Dendritic cell treated with granulocyte-macrophage colony-stimulating factor and Interleukin-4, amounts not matched to agents 40 ng/mL and 50 ng/mL, for 4 days (primary cell): Measurements from ENCODE around the gene KTN1.

Source experiments
- H3K27ac Mint-ChIP-seq: one replicate; pipeline ENCODE4 v1.8.0; 2022; ENCODE audit warnings: mild to moderate bottlenecking, mixed read lengths
- H3K27me3 Mint-ChIP-seq: one replicate; pipeline ENCODE4 v1.8.0; 2022; ENCODE audit warnings: mild to moderate bottlenecking, mixed read lengths
- H3K36me3 Mint-ChIP-seq: one replicate; pipeline ENCODE4 v1.8.0; 2022; ENCODE audit warnings: low read depth, mixed read lengths
- H3K4me1 Mint-ChIP-seq: one replicate; pipeline ENCODE4 v1.8.0; 2022; ENCODE audit warnings: low read depth, mixed read lengths
- H3K4me3 Mint-ChIP-seq: one replicate; pipeline ENCODE4 v1.8.0; 2022; ENCODE audit warnings: mild to moderate bottlenecking, moderate library complexity, mixed read lengths
- H3K9me3 Mint-ChIP-seq: one replicate; pipeline ENCODE4 v1.8.0; 2022; ENCODE audit warnings: mixed read lengths
- intact Hi-C: fragments of 100-400 bp; cut with micrococcal nuclease; formaldehyde crosslinking; loops from one replicate; pipeline ENCODE4 v1.15.0; 2022

KTN1 gene

DNA sequence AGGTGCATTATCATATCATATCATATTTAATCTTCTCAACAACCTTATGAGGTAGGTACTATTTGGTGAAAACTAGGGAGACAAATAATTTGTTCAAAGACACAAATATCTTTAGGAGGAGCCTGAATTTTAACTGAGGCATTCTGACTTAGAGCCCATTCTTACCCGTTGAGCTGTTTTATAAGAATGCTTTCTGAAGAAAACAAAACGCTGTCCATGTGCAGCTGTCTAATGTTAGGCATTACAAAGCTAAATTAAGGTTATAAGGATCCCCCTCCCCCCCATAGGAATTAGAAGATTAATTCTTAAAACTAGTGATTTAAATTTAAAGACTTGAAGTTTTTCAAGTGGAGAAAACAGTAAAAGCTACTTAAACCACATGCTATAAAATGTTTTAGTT lies 6.4 kb downstream of the KTN1 start:
- intact Hi-C loops = no loop called here
- no peak overlapping the region for H3K4me3 Mint-ChIP-seq
- peaks cover 41% of the 10 kb centered on the region for H3K4me1 Mint-ChIP-seq
- no peaks in the 10 kb centered on the region for H3K9me3 Mint-ChIP-seq
- no peaks in the 10 kb centered on the region for H3K27me3 Mint-ChIP-seq
- H3K36me3 Mint-ChIP-seq = peaks cover 7% of the 10 kb centered on the region
- H3K27ac Mint-ChIP-seq = no peak overlapping the region

DNA sequence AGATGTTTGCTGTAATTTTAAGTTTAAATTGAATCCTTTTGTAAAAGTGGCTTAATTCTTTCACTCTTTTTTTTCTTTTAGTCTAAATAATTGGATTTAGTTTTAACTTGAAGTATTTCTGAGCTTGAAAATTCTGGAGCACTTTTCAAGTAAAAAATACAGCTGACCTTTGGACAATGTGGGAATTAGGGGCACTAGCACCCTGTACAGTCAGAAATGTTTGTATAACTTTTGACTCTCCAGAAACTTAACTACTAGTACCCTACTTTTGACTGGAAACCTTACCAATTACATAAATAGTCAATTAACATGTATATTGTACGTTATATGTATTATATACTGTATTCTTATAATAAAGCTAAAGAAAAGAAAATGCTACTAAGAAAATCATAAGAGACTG lies 7.8 kb downstream of the KTN1 start:
- Mint-ChIP-seq H3K36me3 (peaks cover 15% of the 10 kb centered on the region), H3K4me3 (no peak overlapping the region), H3K9me3 (no peaks in the 10 kb centered on the region), H3K27ac (no peak overlapping the region), H3K27me3 (no peaks in the 10 kb centered on the region), H3K4me1 (peaks cover 49% of the 10 kb centered on the region)
- intact Hi-C loops = no loop called here

DNA sequence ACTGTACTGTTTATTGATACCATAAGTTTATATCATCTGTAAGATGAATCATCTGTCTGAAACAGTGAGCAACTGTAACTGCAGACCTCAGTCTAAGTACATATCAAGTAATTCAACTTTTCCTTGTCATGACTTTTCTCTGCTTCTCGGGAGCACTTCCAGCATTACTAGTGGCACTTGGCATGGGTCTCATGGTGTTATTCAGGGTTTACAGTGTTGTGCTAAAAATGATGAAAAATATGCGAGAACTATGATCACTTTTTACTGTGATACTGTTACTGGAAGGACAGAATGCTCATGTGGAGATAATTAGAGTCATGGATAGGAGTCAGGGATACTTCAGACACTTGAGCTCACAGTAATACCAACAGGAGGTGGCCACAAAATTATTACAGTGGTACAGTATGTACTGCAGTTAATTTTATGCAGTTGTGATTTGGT lies 8.3 kb downstream of the KTN1 start:
- H3K27ac Mint-ChIP-seq = no peak overlapping the region
- peaks cover 15% of the 10 kb centered on the region for H3K36me3 Mint-ChIP-seq
- peaks cover 53% of the 10 kb centered on the region for H3K4me1 Mint-ChIP-seq
- intact Hi-C loops = no loop called here
- H3K4me3 Mint-ChIP-seq = no peak overlapping the region
- H3K27me3 Mint-ChIP-seq = no peaks in the 10 kb centered on the region
- no peaks in the 10 kb centered on the region for H3K9me3 Mint-ChIP-seq

DNA sequence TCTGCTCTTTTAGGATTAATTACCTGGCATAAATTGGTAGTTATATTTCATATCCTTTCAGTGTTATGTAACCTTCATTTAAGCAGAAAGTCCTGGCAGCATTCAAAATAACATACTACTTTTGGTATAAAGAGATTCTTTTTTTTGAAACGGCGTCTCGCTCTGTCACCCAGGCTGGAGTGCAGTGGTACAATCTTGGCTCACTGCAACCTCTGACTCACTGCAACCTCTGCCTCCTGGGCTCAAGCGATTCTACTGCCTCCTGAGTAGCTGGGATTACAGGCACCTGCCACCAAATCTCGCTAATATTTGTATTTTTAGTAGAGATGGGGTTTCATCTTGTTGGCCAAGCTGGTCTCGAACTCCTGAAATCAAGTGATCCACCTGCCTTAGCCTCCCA lies 9.2 kb downstream of the KTN1 start:
- H3K4me1 Mint-ChIP-seq = peaks cover 62% of the 10 kb centered on the region
- no peak overlapping the region for H3K4me3 Mint-ChIP-seq
- intact Hi-C loops = no loop called here
- H3K27me3 Mint-ChIP-seq = no peaks in the 10 kb centered on the region
- peaks cover 15% of the 10 kb centered on the region for H3K36me3 Mint-ChIP-seq
- no peak overlapping the region for H3K27ac Mint-ChIP-seq
- H3K9me3 Mint-ChIP-seq = no peaks in the 10 kb centered on the region

DNA sequence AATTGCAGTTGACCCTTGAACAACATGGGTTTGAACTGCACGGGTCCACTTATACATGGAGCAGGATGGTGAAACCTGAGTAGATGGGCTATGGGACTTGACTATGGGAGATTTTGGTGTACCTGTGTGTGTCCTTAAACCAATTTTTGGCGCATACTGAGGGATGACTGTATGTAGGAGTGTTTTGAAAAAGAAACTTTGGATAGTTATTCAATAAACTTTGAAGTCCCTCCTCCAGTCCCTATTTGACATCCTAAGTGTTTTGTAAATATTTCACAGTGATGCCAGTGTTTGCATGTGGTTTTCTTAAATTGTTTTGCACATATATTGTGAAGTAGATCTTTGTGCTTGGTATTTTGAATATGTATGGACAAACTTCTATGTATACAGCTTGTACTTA lies 12.4 kb downstream of the KTN1 start:
- Mint-ChIP-seq H3K27ac (peak overlapping the region; percentile 5), H3K27me3 (no peaks in the 10 kb centered on the region), H3K36me3 (peaks cover 16% of the 10 kb centered on the region), H3K4me1 (peaks cover 44% of the 10 kb centered on the region), H3K4me3 (no peak overlapping the region), H3K9me3 (no peaks in the 10 kb centered on the region)
- intact Hi-C loops = no loop called here

DNA sequence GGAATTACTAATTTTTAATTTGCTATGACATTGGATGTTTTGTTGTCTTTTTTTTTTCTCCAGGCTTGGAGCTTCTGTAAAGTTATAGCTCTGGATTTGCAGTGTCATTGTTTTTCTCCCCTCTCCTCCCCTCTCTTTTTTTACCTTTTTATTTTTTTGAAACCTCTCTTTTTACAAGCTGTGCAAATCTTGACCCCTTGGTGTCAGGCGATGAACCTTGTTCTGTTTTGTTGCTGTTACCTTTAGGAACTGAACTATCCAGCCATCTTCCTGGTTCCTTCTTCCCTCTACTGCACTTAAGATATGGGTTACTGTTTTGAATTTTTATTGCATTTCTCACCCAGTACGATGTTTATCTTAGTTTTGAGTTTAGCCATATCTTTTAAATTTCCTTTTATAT lies 13.7 kb downstream of the KTN1 start:
- Mint-ChIP-seq H3K36me3 (peaks cover 21% of the 10 kb centered on the region), H3K9me3 (no peaks in the 10 kb centered on the region), H3K4me3 (no peak overlapping the region), H3K27ac (peak overlapping the region; percentile 5), H3K4me1 (peaks cover 36% of the 10 kb centered on the region), H3K27me3 (no peaks in the 10 kb centered on the region)
- intact Hi-C loops = no loop called here

DNA sequence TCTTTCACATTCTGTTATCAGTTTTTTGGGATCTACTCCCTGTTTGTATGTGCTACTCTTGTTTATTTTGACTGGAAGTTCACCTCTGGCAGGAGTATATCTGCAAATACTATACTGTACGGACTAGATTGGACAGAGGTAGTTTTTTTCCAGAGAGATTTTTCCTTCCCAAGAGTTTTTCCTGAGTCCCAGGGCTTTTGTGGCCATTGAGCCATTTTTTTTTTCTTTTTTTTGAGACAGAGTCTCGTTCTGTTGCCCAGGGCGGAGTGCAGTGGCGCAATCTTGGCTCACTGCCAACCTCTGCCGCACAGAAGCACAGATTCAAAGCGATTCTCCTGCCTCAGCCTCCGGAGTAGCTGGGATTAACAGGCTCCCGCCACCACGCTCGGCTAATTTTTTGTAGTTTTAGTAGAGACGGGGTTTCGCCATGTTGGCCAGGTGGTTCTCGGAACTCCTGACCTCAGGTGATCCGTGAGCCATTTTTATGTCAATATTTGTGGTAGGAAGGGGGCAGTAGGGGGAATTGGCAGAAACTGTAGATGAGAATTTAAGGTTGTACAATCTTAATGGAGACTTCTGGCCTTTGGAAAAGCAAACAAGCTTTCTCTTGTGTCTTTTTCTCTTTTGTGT lies 19.4 kb downstream of the KTN1 start:
- intact Hi-C loops = no loop called here
- H3K9me3 Mint-ChIP-seq = no peaks in the 10 kb centered on the region
- no peak overlapping the region for H3K4me3 Mint-ChIP-seq
- H3K36me3 Mint-ChIP-seq = peaks cover 6% of the 10 kb centered on the region
- no peaks in the 10 kb centered on the region for H3K27me3 Mint-ChIP-seq
- no peak overlapping the region for H3K27ac Mint-ChIP-seq
- peaks cover 17% of the 10 kb centered on the region for H3K4me1 Mint-ChIP-seq

DNA sequence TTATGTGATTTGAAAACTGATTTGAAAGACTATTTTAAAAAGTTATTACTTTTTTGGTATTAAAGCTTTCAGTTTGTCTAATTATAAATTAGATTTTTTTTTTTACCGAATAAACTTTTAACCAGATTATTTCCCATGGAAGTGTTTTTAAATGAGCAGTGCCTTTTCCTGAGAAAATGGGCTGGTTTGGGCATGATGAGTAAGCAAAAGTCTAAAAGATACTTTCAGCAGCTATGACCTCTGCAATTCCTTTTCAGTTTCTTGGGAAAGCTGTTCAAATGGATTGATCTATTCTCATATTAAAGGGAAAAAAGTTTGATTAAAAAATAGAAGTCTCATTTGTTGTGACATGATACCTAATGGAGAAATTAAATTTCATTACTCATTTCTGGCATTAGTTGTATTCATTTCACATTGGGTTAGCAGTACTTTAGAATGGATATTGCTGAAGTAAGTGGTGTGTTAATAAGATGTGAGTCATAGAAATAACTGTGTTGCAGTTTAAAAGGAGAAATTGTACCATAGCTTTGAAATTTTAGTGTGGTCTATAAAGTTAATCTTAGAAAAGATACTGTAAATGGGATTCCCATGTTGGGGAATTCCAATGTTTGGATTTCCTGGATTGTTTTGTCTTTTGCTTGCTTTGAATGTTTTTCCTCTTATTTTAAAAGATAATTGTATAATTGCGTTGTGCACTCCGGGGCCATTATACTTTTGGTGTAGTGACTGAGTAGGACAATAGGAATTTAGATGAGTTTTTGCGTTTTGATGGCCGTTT lies 21.0 kb downstream of the KTN1 start:
- intact Hi-C loops = no loop called here

DNA sequence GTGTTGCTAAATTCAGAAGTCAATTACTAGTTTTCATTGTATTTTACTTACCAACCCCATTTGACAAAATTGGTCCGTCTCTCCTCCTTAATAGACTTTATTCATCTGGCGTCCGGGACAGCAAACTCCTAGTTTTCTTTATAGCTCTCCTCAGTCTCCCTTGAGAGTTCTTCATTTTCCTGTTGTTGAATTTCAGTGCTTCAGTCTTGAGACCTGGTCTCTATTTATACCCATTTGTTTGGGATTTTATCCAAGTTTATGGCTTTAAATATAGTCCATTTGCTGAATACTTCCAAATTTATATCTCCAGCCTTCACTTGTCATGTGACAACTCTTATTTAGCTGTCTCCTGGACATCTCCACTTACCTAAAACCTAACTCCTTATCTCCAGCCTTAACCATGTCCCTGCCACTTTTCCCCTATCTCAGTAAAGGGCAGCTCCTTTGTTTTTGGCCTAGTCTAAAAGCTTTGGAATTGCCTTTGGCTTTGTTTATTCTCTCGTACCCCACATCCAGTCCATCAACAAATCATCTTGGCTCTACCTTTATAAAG lies 23.5 kb downstream of the KTN1 start:
- H3K4me1 Mint-ChIP-seq = peaks cover 28% of the 10 kb centered on the region

More for the DNA sequence above, 21.0 kb downstream of the KTN1 start:
- Mint-ChIP-seq H3K4me3 (no peak overlapping the region), H3K4me1 (peaks cover 17% of the 10 kb centered on the region), H3K27ac (peak overlapping the region; percentile 61), H3K27me3 (no peaks in the 10 kb centered on the region), H3K9me3 (no peaks in the 10 kb centered on the region), H3K36me3 (peaks cover 6% of the 10 kb centered on the region)

DNA sequence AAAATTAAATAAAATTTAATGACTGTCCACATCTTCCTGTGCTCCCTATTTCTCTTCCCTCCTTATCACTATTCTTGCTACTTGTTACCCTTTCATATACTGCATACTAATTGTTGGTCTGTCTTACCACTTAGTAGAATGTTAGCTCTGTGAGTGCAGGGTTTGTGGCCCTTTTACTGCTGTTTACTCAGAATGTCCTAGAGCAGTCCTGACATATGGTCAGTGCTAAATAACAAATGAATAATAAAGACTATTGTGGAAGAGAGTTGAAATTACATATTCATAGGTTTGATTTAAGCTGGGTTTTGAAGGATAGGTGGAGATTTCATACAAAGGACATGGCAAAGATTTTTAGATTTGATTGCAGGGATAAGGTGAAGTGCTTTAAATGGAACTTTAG lies 24.5 kb downstream of the KTN1 start:
- Mint-ChIP-seq H3K27me3 (no peaks in the 10 kb centered on the region), H3K27ac (no peak overlapping the region), H3K4me3 (no peak overlapping the region), H3K9me3 (no peaks in the 10 kb centered on the region), H3K4me1 (peaks cover 26% of the 10 kb centered on the region), H3K36me3 (peaks cover 7% of the 10 kb centered on the region)
- intact Hi-C loops = no loop called here

More for the DNA sequence above, 23.5 kb downstream of the KTN1 start:
- H3K9me3 Mint-ChIP-seq = no peaks in the 10 kb centered on the region
- no peaks in the 10 kb centered on the region for H3K27me3 Mint-ChIP-seq
- H3K4me3 Mint-ChIP-seq = no peak overlapping the region
- intact Hi-C loops = no loop called here
- H3K36me3 Mint-ChIP-seq = no peaks in the 10 kb centered on the region
- H3K27ac Mint-ChIP-seq = no peak overlapping the region

DNA sequence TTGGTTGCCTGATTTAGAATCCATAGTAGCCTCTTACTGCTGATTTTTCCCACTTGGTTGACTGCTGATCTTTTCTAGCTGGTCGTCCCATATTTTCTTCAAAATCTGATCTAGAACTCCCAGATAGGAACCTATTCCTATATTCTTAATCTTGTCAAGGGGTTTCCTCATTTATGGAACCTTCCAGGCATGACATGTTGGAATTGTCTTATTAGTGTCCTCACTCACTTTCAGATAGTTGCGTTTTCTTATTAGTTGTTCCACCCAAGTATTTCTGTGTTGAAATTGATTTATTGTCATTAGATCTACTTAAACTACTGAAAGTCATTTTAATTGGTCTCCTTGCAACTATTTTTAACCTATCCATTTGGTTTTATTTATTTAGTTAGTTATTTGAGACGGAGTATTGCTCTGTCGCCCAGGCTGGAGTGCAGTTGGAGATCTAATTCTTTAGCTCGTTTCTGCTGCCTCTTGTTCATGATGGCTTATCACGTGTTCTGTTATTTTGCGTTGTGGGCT lies 25.0 kb downstream of the KTN1 start:
- Mint-ChIP-seq H3K27ac (no peak overlapping the region), H3K9me3 (no peaks in the 10 kb centered on the region), H3K4me3 (no peak overlapping the region), H3K36me3 (peaks cover 10% of the 10 kb centered on the region), H3K27me3 (no peaks in the 10 kb centered on the region), H3K4me1 (peaks cover 28% of the 10 kb centered on the region)
- intact Hi-C loops = no loop called here

DNA sequence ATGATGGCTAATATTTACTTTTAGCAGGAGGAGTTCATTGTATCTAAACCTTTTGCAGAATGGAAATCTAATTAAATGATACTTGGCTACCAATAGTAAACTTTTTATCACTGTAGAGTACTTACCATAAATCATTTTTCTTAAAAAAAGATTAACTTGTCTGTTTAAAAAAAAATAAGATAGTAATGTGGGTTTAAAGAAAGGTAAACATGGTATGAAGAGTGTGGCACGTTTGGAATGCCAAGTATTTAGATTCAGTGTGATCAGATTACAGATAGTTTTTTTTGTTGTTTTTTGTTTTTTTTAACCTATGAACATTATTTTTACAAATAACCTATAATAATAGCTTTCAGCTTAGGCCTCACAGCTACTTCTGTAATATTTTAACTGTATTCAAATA lies 25.8 kb downstream of the KTN1 start:
- Mint-ChIP-seq H3K27me3 (no peaks in the 10 kb centered on the region), H3K36me3 (peaks cover 10% of the 10 kb centered on the region), H3K27ac (no peak overlapping the region), H3K4me3 (no peak overlapping the region), H3K9me3 (no peaks in the 10 kb centered on the region), H3K4me1 (peaks cover 21% of the 10 kb centered on the region)
- intact Hi-C loops = no loop called here

DNA sequence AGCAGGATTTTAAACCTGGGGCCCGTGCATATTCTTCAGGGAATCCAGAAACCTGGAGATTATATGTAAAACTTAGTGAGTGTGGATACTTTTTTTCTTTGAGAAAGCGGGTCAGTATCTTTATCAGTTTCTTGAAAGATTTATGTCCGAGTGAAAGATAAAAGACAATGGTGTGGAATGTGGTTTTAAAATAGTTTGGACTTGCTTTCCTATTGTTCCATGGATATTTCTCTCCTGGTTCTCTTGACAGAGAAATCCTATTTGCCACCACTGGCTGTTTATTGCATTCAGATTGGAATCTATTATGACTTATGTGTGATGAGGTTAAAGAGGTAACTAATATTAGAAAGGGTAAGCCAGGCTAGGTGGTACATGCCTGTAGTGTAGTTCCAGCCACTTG lies 27.4 kb downstream of the KTN1 start:
- intact Hi-C loops = no loop called here
- no peaks in the 10 kb centered on the region for H3K9me3 Mint-ChIP-seq
- H3K4me1 Mint-ChIP-seq = peaks cover 21% of the 10 kb centered on the region
- no peak overlapping the region for H3K27ac Mint-ChIP-seq
- H3K27me3 Mint-ChIP-seq = no peaks in the 10 kb centered on the region
- H3K36me3 Mint-ChIP-seq = peaks cover 17% of the 10 kb centered on the region
- H3K4me3 Mint-ChIP-seq = no peak overlapping the region

DNA sequence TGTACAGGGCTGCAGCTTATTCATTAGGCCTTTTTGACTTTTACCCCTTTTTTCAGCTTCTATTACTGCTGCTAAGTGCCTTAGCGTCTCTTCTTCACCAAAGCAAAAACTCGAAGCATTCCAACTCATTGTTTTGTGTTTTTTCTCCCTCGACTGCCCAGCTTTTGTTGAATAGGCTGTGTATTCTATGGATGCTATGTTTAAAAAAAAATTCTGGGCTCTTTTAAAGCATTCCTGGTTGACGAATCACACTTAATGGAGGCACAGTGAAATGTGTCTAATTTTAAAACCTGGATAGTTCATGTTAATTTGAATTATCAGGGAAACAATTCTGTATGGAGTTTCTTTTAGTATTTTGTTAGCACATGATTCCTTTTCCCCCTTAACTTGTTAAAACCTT lies 29.7 kb downstream of the KTN1 start:
- H3K9me3 Mint-ChIP-seq = no peaks in the 10 kb centered on the region
- H3K4me1 Mint-ChIP-seq = peaks cover 32% of the 10 kb centered on the region
- peaks cover 40% of the 10 kb centered on the region for H3K36me3 Mint-ChIP-seq
- intact Hi-C loops = no loop called here
- no peak overlapping the region for H3K27ac Mint-ChIP-seq
- no peaks in the 10 kb centered on the region for H3K27me3 Mint-ChIP-seq
- no peak overlapping the region for H3K4me3 Mint-ChIP-seq
